CD4-positive, alpha-beta T cell treated with Interleukin-6 for 4 hours (primary cell): ENCODE results near the gene GNAS.
"Not testable (repeated sequence)": the region's sequence is repeated elsewhere in the genome, so short reads cannot be mapped to it uniquely, and the experiment has no call there.

Experiments used
- DNase-seq: peaks from one replicate; pipeline ENCODE4 v3.0.0-alpha.2; 2020; ENCODE audit warnings: mixed read lengths

Gene GNAS

GRCh38 chr20:58938078-58938477, 85.6 kb downstream of the GNAS start:
- DNase-seq, result no peak

GRCh38 chr20:58938541-58938940, 86.0 kb downstream of the GNAS start:
- DNase-seq, result no peak

- DNase-seq, result no peak
These were observed 89.0 kb downstream of the GNAS start for GRCh38 chr20:58941471-58941870.

GRCh38 chr20:58942549-58942948, 90.0 kb downstream of the GNAS start:
- no peak for DNase-seq

- DNase-seq, result no peak
These were observed 92.1 kb downstream of the GNAS start for GRCh38 chr20:58944610-58945009.

- DNase-seq, result no peak
These were observed 93.6 kb downstream of the GNAS start for GRCh38 chr20:58945965-58946631.

GRCh38 chr20:58947797-58948388, 95.4 kb downstream of the GNAS start:
- not testable (repeated sequence) for DNase-seq

GRCh38 chr20:58950603-58951002, 98.1 kb downstream of the GNAS start:
- no peak for DNase-seq

GRCh38 chr20:58953050-58953449, 100.5 kb downstream of the GNAS start:
- no peak for DNase-seq

GRCh38 chr20:58956078-58956477, 103.6 kb downstream of the GNAS start:
- no peak for DNase-seq

GRCh38 chr20:58959652-58960051, 107.1 kb downstream of the GNAS start:
- no peak for DNase-seq
